HG02973 (cell line): ENCODE results near the gene DMRTA1.
"Not testable (repeated sequence)": the region's sequence is repeated elsewhere in the genome, so short reads cannot be mapped to it uniquely, and the experiment has no call there.

Source experiments
- ATAC-seq: cut with Tn5 transposase; IDR thresholded peaks from one replicate; pipeline ENCODE4 v1.9.1; 2021; ENCODE audit warnings: moderate library complexity; ENCODE audit not compliant: unreplicated experiment

DMRTA1 gene

GRCh38 chr9:22446589-22446949, at the start of gene DMRTA1:
Gene DMRTA1, plus strand, starts transcription at chr9:22446824. Its CDS starts 242 bp downstream, at chr9:22447066.
- ATAC-seq, result no peak

DNA sequence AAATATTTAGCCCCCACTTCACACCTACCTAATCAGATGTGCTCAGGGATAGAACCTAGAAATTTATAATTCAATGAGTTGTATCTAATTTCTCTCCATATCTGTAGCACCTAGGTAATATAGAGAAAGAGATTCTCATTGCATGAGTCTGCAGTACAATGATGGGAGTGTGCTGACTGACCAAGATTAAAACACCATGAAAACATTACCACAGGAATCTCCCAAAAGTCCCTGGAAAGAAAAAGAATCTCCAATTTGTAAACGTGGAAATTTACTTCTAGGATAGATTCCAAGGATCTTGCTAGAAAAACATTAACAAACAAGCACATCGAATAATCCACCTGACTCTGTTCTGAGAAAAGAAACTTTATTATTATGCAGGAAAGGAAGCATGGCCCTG, 45.0 kb upstream of the DMRTA1 start:
- ATAC-seq, result no peak

DNA sequence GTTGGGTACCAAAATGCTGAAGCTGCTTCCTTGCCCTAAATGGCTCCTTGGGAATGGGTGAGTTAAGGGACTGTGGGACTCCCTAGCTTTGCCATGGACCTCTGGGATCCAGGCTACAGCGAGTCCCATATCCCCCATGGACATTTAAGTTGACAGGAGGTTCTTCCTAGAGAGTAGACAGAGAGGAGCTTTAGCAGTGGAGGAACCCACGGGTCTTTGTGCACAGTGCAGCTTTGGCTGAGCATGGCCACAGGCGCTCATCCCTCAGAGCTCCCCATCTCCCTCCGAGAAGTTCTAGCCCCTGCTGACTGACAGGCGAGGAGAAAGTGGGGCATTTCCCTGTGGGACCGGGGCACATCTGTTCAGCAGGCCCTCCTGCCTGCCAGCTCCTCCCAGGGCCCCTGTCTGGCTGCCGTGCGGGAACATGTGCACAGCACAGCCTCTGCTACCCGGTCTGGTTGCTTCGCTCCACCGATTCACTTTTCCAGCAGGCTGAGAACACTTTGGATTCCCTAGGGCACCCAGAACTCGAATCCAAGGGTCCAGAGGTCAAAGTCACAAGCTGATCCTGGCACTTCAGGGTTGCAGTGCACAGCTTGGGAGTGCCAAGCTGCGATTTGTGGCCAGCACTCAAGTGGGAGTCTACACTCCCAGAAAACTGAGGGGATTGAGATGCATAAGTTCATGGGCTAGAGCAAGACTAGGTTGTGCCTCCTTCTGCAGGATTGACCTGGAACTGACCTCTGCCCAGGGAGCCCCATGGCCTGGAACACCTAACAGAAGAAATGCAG, 40.6 kb upstream of the DMRTA1 start:
- ATAC-seq, result no peak

GRCh38 chr9:22413884-22414283, 32.7 kb upstream of the DMRTA1 start:
- no peak for ATAC-seq

DNA sequence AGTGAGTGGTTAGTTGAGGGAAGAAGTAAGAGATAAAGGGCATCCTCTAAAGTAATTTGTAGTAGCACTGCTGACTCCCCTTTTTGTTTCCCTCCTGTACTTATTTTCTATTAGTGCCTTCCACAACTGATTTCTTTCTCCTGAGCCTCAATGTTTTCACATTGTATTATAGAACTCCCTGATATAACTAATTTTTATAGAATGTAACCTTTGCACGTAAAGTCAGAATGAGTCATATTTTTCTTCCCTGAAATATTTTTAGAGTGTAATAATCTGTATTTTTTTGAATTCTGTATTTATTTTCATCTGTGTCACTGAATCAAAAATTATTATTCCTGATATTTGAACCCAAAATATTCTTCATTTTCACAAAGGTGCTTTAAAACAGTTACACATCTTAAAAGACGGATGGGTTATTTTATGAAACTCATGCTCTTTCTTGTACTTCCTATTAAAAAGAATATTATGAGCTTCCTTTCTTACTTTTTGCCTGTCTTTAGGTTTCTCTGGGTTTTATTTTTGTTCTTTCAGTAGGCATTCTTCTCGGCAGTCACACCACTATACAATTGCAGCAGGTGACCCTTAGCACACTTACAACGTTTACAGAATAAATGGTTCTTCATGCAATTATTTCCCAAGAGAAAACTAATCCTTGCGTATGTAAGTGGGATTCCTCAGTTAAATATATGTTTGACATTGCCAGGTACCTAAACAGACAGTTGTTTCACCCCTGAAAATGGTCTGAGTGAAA, 30.5 kb upstream of the DMRTA1 start:
- no peak for ATAC-seq

- ATAC-seq, result no peak
Measured at GRCh38 chr9:22416692-22417060, 29.9 kb upstream of the DMRTA1 start.

DNA sequence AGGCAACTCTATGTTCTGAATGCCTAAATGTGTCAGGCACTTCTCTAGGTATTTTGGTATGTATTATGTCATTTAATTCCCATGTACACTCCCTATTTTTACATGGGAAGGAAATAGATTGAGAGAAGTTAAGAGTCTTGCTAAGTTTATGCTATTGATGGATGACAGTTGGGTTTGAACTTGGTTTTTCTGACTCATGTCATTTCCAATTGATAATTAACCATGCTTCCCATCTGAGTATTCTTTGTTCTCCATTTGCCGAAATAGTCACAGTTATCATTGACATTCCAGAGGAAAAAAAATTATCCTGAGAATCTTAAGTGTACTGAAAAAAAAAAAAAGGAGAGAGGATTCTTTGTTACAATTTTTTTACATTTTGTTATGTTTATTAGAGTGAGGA, 23.1 kb upstream of the DMRTA1 start:
- ATAC-seq, result no peak

DNA sequence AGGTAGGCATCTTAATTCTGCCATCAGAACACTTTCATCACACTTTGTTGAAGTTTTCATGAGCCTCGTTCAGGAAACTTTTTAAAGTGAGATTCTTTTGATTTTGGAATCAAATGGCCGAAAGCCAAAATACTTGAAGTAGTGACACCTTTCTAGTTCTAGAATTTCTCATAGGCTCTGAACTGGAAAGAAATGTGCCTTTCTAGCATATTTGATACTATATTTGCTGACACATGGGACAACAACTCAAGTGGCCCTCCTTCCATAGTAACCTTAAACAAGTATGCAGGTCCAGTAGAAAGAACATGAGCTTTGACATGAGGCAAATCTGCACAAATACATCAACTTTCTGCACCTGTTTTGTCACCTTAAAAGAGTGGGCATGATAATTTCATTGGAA, 22.0 kb upstream of the DMRTA1 start:
- no peak for ATAC-seq

DNA sequence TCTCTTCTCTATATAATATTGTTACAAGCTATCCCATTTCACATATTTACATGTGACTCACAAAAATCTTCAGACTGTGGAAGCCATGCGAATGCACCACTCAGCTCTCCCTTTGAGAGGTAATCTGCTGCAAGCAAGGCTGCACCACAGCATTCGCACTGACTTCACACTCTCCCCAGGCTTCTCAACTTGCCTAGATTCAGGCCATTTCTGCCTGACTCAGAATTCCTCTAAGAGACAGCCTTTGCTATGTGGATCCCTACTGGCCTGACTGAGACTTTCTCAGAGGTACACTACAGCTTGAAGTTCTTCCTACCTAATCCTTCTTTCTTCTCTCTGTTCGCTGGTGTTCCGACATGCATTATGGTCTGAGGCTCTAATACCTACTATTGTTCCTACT, 21.1 kb upstream of the DMRTA1 start:
- no peak for ATAC-seq

GRCh38 chr9:22427226-22427880, 19.3 kb upstream of the DMRTA1 start:
- ATAC-seq, result no peak

DNA sequence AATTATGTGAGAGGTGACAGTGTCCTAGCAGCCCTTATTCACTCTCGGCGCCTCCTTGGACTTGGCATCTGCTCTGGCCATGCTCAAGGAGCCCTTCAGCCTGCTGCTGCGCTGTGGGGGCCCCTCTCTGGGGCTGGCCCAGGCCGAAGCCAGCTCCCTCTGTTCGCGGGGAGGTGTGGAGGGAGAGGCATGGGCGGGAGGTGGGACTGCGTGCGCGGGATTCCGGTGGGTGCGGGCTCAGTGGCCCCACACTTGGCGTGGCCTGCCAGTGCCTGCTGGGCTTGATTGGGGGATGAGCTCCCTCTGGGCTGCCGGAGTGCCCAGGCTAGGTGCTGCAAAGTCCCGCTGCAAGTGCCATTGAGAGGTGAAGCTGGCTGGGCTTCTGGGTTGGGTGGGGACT, 12.9 kb upstream of the DMRTA1 start:
- ATAC-seq, result no peak

GRCh38 chr9:22435252-22435651, 11.4 kb upstream of the DMRTA1 start:
- not testable (repeated sequence) for ATAC-seq

- ATAC-seq, result not testable (repeated sequence)
Measured at GRCh38 chr9:22437461-22438067, 9.1 kb upstream of the DMRTA1 start.

- ATAC-seq, result no peak
Measured at GRCh38 chr9:22440841-22441240, 5.8 kb upstream of the DMRTA1 start.

DNA sequence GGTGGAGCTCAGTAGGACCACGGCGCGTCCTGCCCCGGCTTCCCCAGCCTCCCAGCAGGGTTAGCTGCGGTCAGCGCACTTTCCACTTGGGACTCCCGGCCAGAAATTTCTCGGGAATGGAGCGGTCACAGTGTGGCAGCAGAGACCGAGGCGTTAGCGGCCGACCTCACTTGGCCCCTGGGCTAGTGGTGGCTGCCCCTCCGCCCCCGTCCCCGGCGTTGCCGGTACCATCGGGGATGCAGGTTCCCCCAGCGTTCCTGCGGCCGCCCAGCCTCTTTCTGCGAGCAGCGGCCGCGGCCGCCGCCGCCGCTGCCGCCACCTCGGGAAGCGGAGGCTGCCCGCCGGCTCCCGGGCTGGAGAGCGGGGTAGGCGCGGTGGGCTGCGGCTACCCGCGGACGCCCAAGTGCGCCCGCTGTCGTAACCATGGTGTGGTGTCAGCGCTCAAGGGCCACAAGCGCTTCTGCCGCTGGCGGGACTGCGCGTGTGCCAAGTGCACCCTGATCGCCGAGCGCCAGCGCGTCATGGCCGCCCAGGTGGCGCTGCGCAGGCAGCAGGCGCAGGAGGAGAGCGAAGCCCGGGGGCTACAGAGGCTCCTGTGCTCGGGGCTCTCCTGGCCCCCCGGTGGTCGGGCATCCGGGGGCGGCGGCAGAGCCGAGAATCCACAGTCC, 460 bp downstream of the DMRTA1 start:
- no peak for ATAC-seq

GRCh38 chr9:22447618-22448305, 1.1 kb downstream of the DMRTA1 start:
- no peak for ATAC-seq

GRCh38 chr9:22449719-22450118, 3.1 kb downstream of the DMRTA1 start:
- no peak for ATAC-seq

DNA sequence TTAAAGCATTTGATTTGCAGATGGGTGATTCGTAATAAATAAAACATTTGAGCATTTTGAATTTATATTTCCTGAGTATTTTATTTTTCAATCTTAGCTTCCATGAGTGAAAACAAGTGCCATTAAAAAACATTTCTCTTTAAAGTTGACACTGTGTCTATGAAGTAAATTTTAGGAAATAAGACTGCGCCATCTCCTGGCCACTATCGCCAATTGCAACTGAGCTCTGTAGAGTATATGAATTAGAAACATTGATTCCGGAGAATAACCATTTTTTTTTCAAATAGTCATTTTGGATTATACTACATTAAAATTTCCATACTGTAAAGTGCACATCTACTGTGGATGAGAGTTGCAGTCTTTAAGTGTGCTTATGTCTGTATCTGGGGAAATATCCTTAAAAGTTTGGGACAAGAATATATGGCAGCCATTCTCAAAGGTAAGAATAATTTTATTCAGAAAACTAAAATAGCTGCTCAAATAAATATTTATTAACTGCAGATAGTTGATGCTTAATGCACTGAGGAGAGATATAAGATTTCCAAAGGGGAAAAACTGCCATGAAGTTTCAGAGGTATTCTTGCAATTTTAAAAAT, 5.9 kb downstream of the DMRTA1 start:
- peak; percentile 61 for ATAC-seq

GRCh38 chr9:22454016-22454415, 7.4 kb downstream of the DMRTA1 start:
- no peak for ATAC-seq

GRCh38 chr9:22455181-22455580, 8.6 kb downstream of the DMRTA1 start:
- ATAC-seq, result no peak
